HG03460 (cell line): Measurements from ENCODE around the gene PRIMPOL.
A peak's percentile ranks its signal among the peaks of the same experiment; 100 is the strongest.
"Not testable (repeated sequence)": the region's sequence is repeated elsewhere in the genome, so short reads cannot be mapped to it uniquely, and the experiment has no call there.

Source experiments
- ATAC-seq: cut with Tn5 transposase; IDR thresholded peaks from one replicate; pipeline ENCODE4 v1.9.1; 2021; ENCODE audit not compliant: unreplicated experiment

PRIMPOL gene

GRCh38 chr4:184649026-184649970 lies at the start of gene PRIMPOL, which contains the start of gene CASP3:
PRIMPOL (plus strand) TSS chr4:184649738; CDS start chr4:184657141, 7,403 bp downstream.
CASP3 (minus strand) TSS chr4:184649447; CDS start chr4:184638453, 10,994 bp downstream.
- peak; percentile 77 for ATAC-seq

GRCh38 chr4:184600982-184601381 lies 48.6 kb upstream of the PRIMPOL start:
- ATAC-seq: not testable (repeated sequence)

GRCh38 chr4:184602857-184603256 lies 46.7 kb upstream of the PRIMPOL start:
- not testable (repeated sequence) for ATAC-seq

- not testable (repeated sequence) for ATAC-seq
Observed at GRCh38 chr4:184607429-184607828, 42.1 kb upstream of the PRIMPOL start.

- no peak for ATAC-seq
Observed at GRCh38 chr4:184612074-184612473, 37.5 kb upstream of the PRIMPOL start.

- ATAC-seq: no peak
Observed at GRCh38 chr4:184613405-184613804, 36.1 kb upstream of the PRIMPOL start.

- no peak for ATAC-seq
Observed at GRCh38 chr4:184614509-184614908, 35.0 kb upstream of the PRIMPOL start.

GRCh38 chr4:184616168-184616567 lies 33.4 kb upstream of the PRIMPOL start:
- not testable (repeated sequence) for ATAC-seq

GRCh38 chr4:184616633-184617551 lies 32.6 kb upstream of the PRIMPOL start:
- ATAC-seq: peak; percentile 75

GRCh38 chr4:184617600-184618196 lies 31.8 kb upstream of the PRIMPOL start:
- no peak for ATAC-seq

GRCh38 chr4:184620212-184620867 lies 29.2 kb upstream of the PRIMPOL start:
- no peak for ATAC-seq

- ATAC-seq: no peak
Observed at GRCh38 chr4:184621518-184621917, 28.0 kb upstream of the PRIMPOL start.

- not testable (repeated sequence) for ATAC-seq
Observed at GRCh38 chr4:184624504-184624903, 25.0 kb upstream of the PRIMPOL start.

GRCh38 chr4:184624972-184625554 lies 24.5 kb upstream of the PRIMPOL start:
- ATAC-seq: no peak

- ATAC-seq: not testable (repeated sequence)
Observed at GRCh38 chr4:184625783-184626596, 23.5 kb upstream of the PRIMPOL start.

- no peak for ATAC-seq
Observed at GRCh38 chr4:184628103-184628502, 21.4 kb upstream of the PRIMPOL start.

- no peak for ATAC-seq
Observed at GRCh38 chr4:184632842-184633241, 16.7 kb upstream of the PRIMPOL start.

GRCh38 chr4:184635381-184635780 lies 14.2 kb upstream of the PRIMPOL start:
- ATAC-seq: no peak

- no peak for ATAC-seq
Observed at GRCh38 chr4:184636144-184636543, 13.4 kb upstream of the PRIMPOL start.
